HL-60 (cell line): ENCODE results near the gene TACR1.

Experiments
- DNase-seq, 2 experiments: peaks; one replicate each; pipeline ENCODE4 v3.0.0-alpha.2; 2010 to 2020; ENCODE audit warnings: low read depth in 1 of 2, low spot score in 1 of 2
- H3K27ac ChIP-seq: fragments of 250-450 bp; sonication (Bioruptor Pico); replicated peaks from 2 replicates; pipeline ENCODE4 v1.5.1; 2020; ENCODE audit warnings: mild to moderate bottlenecking, moderate library complexity
- H3K27me3 ChIP-seq: fragments of 250-450 bp; sonication (Bioruptor Pico); 2 replicates; pipeline ENCODE4 v1.5.1; 2021; ENCODE audit warnings: mild to moderate bottlenecking, moderate library complexity; ENCODE audit not compliant: insufficient read depth, poor library complexity, severe bottlenecking
- H3K4me3 ChIP-seq: replicated peaks from 2 replicates; pipeline ENCODE4 v1.5.1; 2011; ENCODE audit warnings: mild to moderate bottlenecking, control low read depth, low read length; ENCODE audit not compliant: insufficient read depth
- GABPA ChIP-seq: IDR thresholded peaks from 2 replicates; pipeline ENCODE4 v1.6.1; 2012; ENCODE audit warnings: low read depth
- POLR2AphosphoS5 ChIP-seq: IDR thresholded peaks from 2 replicates; pipeline ENCODE4 v1.6.1; 2012; ENCODE audit warnings: low read depth
- SPI1 ChIP-seq: IDR thresholded peaks from 2 replicates; pipeline ENCODE4 v1.6.1; 2012; ENCODE audit warnings: low read depth, mild to moderate bottlenecking, borderline replicate concordance
- TF ChIP-seq, protein P1 (sequence below): IDR thresholded peaks from 2 replicates; pipeline ENCODE4 v1.6.1; 2012; ENCODE audit warnings: low read depth; ENCODE audit not compliant: insufficient replicate concordance
- TF ChIP-seq, protein P2 (sequence below): IDR thresholded peaks from one replicate; pipeline ENCODE4 v1.5.1; 2011; ENCODE audit warnings: low read length, control low read depth, inconsistent platforms; ENCODE audit not compliant: insufficient read depth

The TACR1 gene

DNA sequence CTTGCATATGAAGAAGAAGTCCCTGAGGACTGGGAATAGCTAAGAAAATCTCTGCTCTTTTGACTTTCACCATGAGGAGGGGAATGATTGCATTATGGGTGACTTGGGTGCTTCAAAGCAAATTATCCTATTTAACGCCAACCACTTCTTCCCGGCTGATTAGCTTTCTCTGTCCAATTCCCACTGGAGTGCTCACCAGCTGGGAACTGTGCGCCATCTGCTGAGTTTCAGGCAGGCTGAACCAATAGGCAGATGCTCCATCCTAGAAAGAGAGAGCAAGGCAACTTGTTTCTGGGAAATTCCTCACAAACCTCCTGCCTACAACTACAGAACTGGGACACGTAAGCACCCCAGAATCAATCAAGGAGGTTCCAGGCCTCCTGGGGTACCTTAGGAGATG is 191.5 kb downstream of the TACR1 start:
- H3K4me3 ChIP-seq, result no peak overlapping the region
- TF ChIP-seq, protein P1, sequence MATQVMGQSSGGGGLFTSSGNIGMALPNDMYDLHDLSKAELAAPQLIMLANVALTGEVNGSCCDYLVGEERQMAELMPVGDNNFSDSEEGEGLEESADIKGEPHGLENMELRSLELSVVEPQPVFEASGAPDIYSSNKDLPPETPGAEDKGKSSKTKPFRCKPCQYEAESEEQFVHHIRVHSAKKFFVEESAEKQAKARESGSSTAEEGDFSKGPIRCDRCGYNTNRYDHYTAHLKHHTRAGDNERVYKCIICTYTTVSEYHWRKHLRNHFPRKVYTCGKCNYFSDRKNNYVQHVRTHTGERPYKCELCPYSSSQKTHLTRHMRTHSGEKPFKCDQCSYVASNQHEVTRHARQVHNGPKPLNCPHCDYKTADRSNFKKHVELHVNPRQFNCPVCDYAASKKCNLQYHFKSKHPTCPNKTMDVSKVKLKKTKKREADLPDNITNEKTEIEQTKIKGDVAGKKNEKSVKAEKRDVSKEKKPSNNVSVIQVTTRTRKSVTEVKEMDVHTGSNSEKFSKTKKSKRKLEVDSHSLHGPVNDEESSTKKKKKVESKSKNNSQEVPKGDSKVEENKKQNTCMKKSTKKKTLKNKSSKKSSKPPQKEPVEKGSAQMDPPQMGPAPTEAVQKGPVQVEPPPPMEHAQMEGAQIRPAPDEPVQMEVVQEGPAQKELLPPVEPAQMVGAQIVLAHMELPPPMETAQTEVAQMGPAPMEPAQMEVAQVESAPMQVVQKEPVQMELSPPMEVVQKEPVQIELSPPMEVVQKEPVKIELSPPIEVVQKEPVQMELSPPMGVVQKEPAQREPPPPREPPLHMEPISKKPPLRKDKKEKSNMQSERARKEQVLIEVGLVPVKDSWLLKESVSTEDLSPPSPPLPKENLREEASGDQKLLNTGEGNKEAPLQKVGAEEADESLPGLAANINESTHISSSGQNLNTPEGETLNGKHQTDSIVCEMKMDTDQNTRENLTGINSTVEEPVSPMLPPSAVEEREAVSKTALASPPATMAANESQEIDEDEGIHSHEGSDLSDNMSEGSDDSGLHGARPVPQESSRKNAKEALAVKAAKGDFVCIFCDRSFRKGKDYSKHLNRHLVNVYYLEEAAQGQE, result no peak
- TF ChIP-seq SPI1 (no peak), GABPA (no peak)
- TF ChIP-seq, protein P2, sequence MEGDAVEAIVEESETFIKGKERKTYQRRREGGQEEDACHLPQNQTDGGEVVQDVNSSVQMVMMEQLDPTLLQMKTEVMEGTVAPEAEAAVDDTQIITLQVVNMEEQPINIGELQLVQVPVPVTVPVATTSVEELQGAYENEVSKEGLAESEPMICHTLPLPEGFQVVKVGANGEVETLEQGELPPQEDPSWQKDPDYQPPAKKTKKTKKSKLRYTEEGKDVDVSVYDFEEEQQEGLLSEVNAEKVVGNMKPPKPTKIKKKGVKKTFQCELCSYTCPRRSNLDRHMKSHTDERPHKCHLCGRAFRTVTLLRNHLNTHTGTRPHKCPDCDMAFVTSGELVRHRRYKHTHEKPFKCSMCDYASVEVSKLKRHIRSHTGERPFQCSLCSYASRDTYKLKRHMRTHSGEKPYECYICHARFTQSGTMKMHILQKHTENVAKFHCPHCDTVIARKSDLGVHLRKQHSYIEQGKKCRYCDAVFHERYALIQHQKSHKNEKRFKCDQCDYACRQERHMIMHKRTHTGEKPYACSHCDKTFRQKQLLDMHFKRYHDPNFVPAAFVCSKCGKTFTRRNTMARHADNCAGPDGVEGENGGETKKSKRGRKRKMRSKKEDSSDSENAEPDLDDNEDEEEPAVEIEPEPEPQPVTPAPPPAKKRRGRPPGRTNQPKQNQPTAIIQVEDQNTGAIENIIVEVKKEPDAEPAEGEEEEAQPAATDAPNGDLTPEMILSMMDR, result no peak
- H3K27me3 ChIP-seq, result no peaks in the 10 kb centered on the region
- no peak overlapping the region for H3K27ac ChIP-seq
- no peak for DNase-seq

DNA sequence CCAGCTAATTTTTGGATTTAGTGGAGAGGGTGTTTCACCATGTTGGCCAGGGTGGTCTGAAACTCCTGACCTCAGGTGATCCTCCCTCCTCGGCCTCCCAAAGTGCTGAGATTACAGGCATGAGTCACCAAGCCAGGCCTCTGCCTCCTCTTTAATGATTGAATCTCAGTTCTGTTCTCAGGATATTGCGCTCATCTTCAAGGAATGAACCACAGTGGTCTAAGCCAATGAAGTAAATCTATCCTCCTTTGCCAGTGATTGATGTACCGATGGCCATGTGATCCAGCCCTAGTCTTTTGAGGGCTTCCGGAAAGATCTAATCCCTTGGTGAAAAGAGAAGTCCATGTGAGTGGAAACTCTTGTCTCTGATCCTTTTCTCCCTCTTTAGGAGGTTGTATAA is 192.3 kb downstream of the TACR1 start:
- no peak overlapping the region for H3K27ac ChIP-seq
- no peak overlapping the region for H3K4me3 ChIP-seq
- DNase-seq, result no peak
- H3K27me3 ChIP-seq, result no peaks in the 10 kb centered on the region
- no peak for TF ChIP-seq POLR2AphosphoS5
- no peak for TF ChIP-seq SPI1
- TF ChIP-seq, protein P2, result no peak
- TF ChIP-seq, protein P1, result no peak
- TF ChIP-seq GABPA, result no peak

DNA sequence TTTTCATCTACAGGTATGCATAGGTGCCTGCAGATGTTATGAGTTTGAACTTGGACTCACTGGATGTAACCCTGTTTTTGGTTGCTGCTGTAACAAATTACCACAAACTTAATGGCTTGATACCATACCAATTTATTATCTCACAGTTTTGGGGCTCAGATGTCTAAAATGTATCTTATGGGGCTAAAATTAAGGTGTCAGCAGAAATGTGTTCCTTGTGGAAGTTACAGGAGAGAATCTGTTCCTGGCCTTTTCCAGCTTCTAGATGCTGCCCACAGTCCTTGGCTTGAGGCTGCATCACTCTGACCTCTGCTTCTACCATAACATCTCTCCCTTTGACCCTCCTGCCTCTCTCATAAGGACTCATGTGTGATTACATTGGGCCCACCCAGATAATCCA is 193.3 kb downstream of the TACR1 start:
- DNase-seq, result no peak
- no peak overlapping the region for H3K4me3 ChIP-seq
- TF ChIP-seq, protein P1, result no peak
- no peak for TF ChIP-seq GABPA
- TF ChIP-seq POLR2AphosphoS5, result no peak
- TF ChIP-seq, protein P2, result no peak
- no peak for TF ChIP-seq SPI1

More for the DNA sequence above, 193.3 kb downstream of the TACR1 start:
- no peaks in the 10 kb centered on the region for H3K27me3 ChIP-seq
- no peak overlapping the region for H3K27ac ChIP-seq
